DMS53 (cell line): ENCODE results near the gene OR2T2.
"Not testable (repeated sequence)": the region's sequence is repeated elsewhere in the genome, so short reads cannot be mapped to it uniquely, and the experiment has no call there.

Experiments
- DNase-seq: peaks from one replicate; lab custom pipeline; 2025; lab: John Stamatoyannopoulos, UW

Gene OR2T2

GRCh38 chr1:248450466-248451145, 5.2 kb downstream of the OR2T2 start:
- not testable (repeated sequence) for DNase-seq

GRCh38 chr1:248453619-248454018, 8.2 kb downstream of the OR2T2 start:
- not testable (repeated sequence) for DNase-seq

DNA sequence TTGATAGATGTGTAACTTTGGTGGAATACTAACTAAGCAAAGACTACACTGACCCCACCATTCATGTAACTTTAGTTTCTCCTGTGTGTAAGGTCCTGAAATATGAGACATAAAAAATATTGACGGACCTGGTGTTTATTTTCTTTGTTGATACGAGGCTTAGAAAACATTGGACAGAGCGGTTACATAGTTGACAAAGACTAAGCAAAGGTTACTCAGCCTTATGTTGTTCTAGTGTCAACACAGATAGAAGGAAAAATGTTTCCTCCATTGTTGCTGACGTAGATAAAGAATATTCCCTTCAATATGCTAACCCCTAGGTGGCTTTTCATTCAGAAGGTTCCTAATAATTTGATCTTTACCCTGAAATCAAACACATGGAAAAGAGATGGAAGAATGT, 9.6 kb downstream of the OR2T2 start:
- DNase-seq, result peak; percentile 65

DNA sequence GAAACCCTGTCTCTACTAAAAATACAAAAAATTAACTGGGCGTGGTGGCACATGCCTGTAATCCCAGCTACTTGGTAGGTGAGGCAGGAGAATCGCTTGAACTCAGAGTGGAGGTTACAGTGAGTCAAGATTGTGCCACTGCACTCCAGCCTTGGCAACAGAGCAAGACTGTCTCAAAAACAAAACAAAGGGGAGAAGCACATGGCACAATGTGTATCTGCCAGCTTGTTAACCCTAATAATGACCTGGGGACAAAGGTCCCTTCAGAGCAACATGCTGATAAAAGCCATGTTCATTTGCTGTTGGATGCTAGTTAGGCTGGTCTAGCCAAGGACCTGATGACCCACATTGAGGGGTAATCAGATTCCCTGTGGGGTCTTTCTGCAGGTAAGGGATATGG, 11.2 kb downstream of the OR2T2 start:
- DNase-seq, result not testable (repeated sequence)

GRCh38 chr1:248459117-248459516, 13.7 kb downstream of the OR2T2 start:
- DNase-seq, result not testable (repeated sequence)

GRCh38 chr1:248471154-248471553, 25.7 kb downstream of the OR2T2 start:
- DNase-seq, result no peak

DNA sequence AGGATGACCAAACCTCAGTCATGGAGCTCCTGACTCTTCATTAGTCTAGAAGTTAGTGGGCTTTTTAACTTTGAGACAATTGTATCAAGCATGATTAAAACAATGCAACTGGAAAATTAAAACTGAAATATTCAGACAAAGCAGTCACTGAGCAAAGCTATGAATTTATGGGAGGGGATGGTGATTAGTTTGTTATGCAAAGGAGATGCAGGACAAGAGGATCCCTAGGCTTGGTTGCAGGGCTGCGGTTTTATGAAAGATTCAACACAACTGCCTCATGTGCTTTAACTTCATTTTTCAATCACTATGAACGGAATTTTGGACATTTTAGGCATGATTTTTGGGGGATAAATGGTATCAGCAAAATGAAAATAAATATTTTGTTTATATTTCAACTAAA, 26.7 kb downstream of the OR2T2 start:
- DNase-seq, result not testable (repeated sequence)

DNA sequence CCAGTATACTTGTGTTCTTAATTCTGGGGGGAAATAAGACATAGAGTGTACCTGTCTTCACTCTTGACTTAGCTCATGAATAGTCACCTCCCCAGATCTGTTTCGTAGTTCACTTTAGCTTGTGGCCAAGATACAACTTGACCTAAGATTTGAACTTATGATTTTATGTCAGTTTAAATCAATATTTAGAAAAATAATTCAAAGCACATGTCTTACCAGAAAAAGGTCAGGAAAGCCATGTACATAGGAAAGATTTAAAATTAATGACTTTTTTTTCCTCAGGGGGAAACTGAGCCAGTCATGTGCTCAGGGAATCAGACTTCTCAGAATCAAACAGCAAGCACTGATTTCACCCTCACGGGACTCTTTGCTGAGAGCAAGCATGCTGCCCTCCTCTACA, 27.6 kb downstream of the OR2T2 start, which contains the start of gene OR2T3:
TSS of gene OR2T3 (plus strand) at position 301 of the 400 bp plus-strand sequence. CDS start at position 301, 0 bp downstream.
- DNase-seq, result not testable (repeated sequence)

DNA sequence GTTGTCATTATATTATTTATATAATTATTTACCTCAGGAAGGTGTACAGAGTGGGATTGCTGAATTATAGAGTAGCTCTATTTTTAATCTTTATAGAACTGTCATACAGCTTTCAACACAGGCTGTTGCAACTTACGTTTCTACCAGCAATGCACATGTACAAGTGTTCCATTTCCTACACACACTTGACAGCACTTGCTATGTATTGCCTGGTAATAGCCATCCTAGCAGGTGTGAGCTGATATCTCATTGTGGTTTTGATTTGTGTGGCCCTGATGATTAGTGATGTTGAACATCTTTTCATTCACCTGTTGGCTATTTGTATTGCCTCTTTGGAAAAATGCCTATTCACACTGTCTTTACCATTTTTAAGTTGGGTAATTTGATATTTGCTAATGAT, 30.2 kb downstream of the OR2T2 start:
- not testable (repeated sequence) for DNase-seq

DNA sequence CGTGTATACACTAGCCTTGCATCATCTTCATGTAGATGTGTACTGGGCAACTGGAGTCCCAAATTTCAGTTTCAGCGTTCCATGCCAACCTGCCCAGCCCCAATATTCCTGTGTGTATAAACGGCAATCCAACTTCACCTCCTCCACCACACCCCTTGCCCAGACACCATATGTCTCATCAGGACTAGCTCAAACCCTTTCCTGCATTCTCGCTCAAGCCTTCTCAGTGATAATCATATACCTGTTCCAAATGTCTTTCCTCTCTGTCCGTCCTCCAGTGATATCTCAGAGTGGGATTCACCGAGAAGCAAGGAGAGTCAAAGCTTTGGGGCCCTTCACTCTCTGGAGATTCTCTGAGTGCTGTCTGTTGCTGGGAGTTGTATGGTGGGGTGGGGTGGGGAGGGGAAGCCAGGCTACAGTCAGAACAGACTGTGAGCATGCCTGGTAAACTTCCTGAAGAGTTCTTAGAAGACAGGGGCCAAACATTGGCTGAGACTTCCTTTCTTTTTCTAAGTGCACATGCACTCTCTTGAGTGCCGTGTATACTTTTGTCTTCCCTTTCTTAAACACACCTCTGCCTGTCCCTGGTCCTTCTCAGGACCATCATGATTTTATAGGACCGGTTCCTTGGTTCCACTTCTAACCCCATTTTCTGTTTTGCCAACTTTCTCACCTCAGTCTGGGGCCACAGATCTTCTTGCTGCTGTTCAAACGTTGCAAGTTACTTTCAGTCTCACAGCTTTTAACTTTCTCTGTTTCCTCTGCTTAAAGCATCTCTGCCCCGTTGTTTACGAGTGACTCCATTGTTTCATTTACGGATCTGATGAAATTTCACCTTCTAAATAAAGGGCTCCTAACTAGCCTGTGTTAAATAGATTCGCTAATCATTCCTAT, 36.5 kb downstream of the OR2T2 start:
- DNase-seq, result not testable (repeated sequence)

- not testable (repeated sequence) for DNase-seq
These were observed 42.9 kb downstream of the OR2T2 start, which contains the start of gene OR2T5 for GRCh38 chr1:248488289-248488688. TSS of gene OR2T5 (plus strand) at chr1:248488589. CDS start at chr1:248488589, 0 bp downstream.

DNA sequence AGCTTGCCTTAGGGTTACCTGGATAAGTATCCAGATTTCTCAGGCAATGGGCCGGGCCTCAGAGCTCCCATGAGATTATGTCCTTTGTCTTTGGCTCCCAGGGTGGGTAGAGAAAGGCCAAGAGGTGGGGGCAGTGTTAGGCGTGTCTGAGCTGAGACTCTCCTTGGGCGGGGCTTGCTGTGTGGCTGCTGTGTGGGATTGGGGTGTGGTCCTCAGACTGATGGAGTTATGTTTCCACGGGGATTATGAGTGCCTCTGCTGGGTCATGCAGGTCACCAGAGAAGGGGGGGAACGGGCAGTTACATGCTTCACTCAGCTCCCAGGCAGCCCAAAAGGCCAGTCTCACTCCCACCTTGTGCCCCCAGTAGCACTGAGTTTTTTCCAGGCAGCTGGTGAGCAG, 51.2 kb downstream of the OR2T2 start:
- not testable (repeated sequence) for DNase-seq

GRCh38 chr1:248500305-248501035, 55.0 kb downstream of the OR2T2 start:
- DNase-seq, result not testable (repeated sequence)
